Karpas-422 (cell line): ENCODE measurements around the gene STX11. TPM values are rescaled to one million over a fixed set of nuclear protein-coding genes. Genes with fewer than 3 reads are reported as not detected.
"Not testable (repeated sequence)": the region's sequence is repeated elsewhere in the genome, so short reads cannot be mapped to it uniquely, and the experiment has no call there.

Experiments used
- DNase-seq: peaks from one replicate; pipeline ENCODE4 v3.0.0-alpha.2; 2015
- H2AFZ ChIP-seq: fragments of 200-600 bp; sonication (generic); 2 replicates; pipeline ENCODE4 v1.6.1; 2014; ENCODE audit warnings: antibody characterized with exemption, low read length, mixed read lengths
- H3K27ac ChIP-seq: fragments of 200-600 bp; sonication (generic); 2 replicates; pipeline ENCODE4 v1.5.1; 2014; ENCODE audit warnings: mild to moderate bottlenecking, low read length, moderate library complexity
- H3K27me3 ChIP-seq: fragments of 200-600 bp; sonication (generic); 2 replicates; pipeline ENCODE4 v1.6.1; 2014; ENCODE audit warnings: low read length, mixed read lengths
- H3K36me3 ChIP-seq: fragments of 200-600 bp; sonication (generic); 2 replicates; pipeline ENCODE4 v1.6.1; 2014; ENCODE audit warnings: low read length, mixed read lengths; ENCODE audit not compliant: insufficient read depth
- H3K4me1 ChIP-seq: fragments of 200-600 bp; sonication (generic); 2 replicates; pipeline ENCODE4 v1.6.1; 2014; ENCODE audit warnings: mild to moderate bottlenecking, low read length, mixed read lengths
- H3K4me2 ChIP-seq: fragments of 200-600 bp; sonication (generic); 2 replicates; pipeline ENCODE4 v1.6.1; 2014; ENCODE audit warnings: low read length, low read depth, mild to moderate bottlenecking; ENCODE audit not compliant: poor library complexity, severe bottlenecking
- H3K4me3 ChIP-seq: fragments of 200-600 bp; sonication (generic); 2 replicates; pipeline ENCODE4 v1.5.1; 2014; ENCODE audit warnings: mild to moderate bottlenecking, antibody characterized with exemption, low read length, mixed read lengths
- H3K79me2 ChIP-seq: fragments of 200-600 bp; sonication (generic); 2 replicates; pipeline ENCODE4 v1.6.1; 2014; ENCODE audit warnings: mild to moderate bottlenecking, low read length, mixed read lengths
- H3K9ac ChIP-seq: fragments of 200-600 bp; sonication (generic); 2 replicates; pipeline ENCODE4 v1.6.0; 2014; ENCODE audit warnings: low read length
- H3K9me2 ChIP-seq: fragments of 200-600 bp; sonication (generic), shearing (Covaris generic); replicated peaks from 2 replicates; pipeline ENCODE4 v1.6.0; 2014; ENCODE audit warnings: mild to moderate bottlenecking, low read length, moderate library complexity; ENCODE audit not compliant: insufficient read depth
- H3K9me3 ChIP-seq: fragments of 300-700, 200-600 bp; sonication (generic); 2 replicates; pipeline ENCODE4 v1.6.1; 2014; ENCODE audit warnings: low read length, mixed read lengths
- H4K20me1 ChIP-seq: fragments of 200-600 bp; sonication (generic); 2 replicates; pipeline ENCODE4 v1.6.1; 2014; ENCODE audit warnings: mild to moderate bottlenecking, antibody characterized with exemption, low read length, low read depth; ENCODE audit not compliant: insufficient read depth
- total RNA-seq: library from RNA; depleted of rRNA; stranded (reverse); fragments of >200 nt; shearing (Covaris generic); gene quantifications from 2 replicates; pipeline ENCODE4 v1.2.3, GENCODE V29; 2014; ENCODE audit warnings: low replicate concordance

STX11 gene
- total RNA-seq, 1 experiment from 2014 or later = not detected

DNA sequence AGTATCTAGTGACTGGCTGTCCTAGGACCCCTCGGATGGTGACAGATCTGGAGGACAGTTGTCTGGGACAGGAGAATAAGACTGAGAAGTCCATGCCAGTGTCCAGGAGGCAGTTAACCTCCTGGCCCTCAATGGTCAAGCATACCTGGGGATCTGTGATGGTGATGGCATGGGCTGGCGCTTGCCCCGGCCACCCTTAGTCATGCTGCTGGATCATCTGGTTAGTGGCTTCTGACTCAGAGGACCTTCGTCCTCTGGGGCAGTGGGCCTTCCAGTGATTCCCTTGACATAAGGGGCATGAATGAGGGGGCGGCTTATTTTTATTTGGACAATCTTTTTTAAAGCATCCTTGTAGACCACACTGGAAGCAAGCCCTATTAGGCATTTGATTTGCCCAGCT is 30.9 kb upstream of the STX11 start:
- Histone ChIP-seq H3K4me2 (no peak overlapping the region), H3K27ac (no peak overlapping the region), H3K36me3 (no peaks in the 10 kb centered on the region), H3K9me2 (no peaks in the 10 kb centered on the region), H2AFZ (no peak overlapping the region), H3K4me1 (peaks cover 7% of the 10 kb centered on the region), H3K27me3 (no peaks in the 10 kb centered on the region), H4K20me1 (no peaks in the 10 kb centered on the region), H3K79me2 (no peaks in the 10 kb centered on the region), H3K9ac (no peak overlapping the region), H3K4me3 (no peak overlapping the region), H3K9me3 (no peaks in the 10 kb centered on the region)
- no peak for DNase-seq

DNA sequence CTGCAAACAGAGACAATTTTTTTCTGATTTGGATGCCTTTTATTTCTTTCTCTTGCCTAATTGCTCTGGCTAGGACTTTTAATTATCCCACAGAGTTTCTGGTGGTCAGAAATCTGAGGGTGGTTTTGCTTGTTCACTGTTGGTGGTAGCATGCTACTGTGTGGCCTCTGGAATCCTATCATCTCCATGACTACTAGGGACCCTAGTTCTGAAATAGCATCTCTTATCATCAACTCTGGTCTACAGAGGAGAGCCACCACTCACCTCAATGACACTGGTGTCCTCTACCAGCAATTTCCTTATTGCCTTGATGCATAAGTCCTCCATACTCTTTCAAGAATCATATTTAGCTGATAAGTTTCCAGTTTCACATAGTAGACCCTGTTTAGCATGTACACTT is 27.5 kb upstream of the STX11 start:
- no peaks in the 10 kb centered on the region for H4K20me1 ChIP-seq
- H3K4me2 ChIP-seq = no peak overlapping the region
- H2AFZ ChIP-seq = no peak overlapping the region
- no peaks in the 10 kb centered on the region for H3K9me3 ChIP-seq
- no peaks in the 10 kb centered on the region for H3K79me2 ChIP-seq
- H3K4me1 ChIP-seq = peaks cover 7% of the 10 kb centered on the region
- no peak overlapping the region for H3K9ac ChIP-seq
- no peaks in the 10 kb centered on the region for H3K36me3 ChIP-seq
- no peak overlapping the region for H3K4me3 ChIP-seq
- no peak overlapping the region for H3K27ac ChIP-seq
- no peaks in the 10 kb centered on the region for H3K27me3 ChIP-seq
- H3K9me2 ChIP-seq = no peaks in the 10 kb centered on the region
- DNase-seq = no peak

DNA sequence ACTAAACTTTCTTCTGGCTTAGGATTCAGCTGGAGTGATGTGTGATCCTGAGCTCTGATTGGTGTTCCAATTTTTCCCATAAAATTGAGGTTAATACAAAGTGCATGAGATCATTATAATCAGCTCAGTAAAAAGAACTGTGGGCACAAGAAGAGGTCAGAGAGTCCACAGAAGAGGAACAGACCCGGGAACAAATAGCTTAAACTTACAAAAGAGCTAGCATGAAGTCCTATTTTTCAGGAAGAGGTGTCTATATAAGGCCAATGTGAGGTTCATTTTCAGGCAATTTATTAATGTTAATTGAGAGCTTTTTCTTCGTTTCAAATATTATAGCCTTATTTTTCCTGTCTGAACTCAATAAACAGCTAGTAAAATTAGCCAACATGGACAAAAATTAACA is 26.9 kb upstream of the STX11 start:
- H3K9ac ChIP-seq = no peak overlapping the region
- no peak for DNase-seq
- H3K36me3 ChIP-seq = no peaks in the 10 kb centered on the region
- no peaks in the 10 kb centered on the region for H3K9me2 ChIP-seq
- peaks cover 7% of the 10 kb centered on the region for H3K4me1 ChIP-seq
- H3K4me3 ChIP-seq = no peak overlapping the region
- H3K27ac ChIP-seq = no peak overlapping the region
- H2AFZ ChIP-seq = peak overlapping the region; percentile 39; the same call in 1 of the 2 replicates
- no peaks in the 10 kb centered on the region for H3K79me2 ChIP-seq
- no peak overlapping the region for H3K4me2 ChIP-seq
- H3K27me3 ChIP-seq = no peaks in the 10 kb centered on the region
- no peaks in the 10 kb centered on the region for H4K20me1 ChIP-seq
- no peaks in the 10 kb centered on the region for H3K9me3 ChIP-seq

DNA sequence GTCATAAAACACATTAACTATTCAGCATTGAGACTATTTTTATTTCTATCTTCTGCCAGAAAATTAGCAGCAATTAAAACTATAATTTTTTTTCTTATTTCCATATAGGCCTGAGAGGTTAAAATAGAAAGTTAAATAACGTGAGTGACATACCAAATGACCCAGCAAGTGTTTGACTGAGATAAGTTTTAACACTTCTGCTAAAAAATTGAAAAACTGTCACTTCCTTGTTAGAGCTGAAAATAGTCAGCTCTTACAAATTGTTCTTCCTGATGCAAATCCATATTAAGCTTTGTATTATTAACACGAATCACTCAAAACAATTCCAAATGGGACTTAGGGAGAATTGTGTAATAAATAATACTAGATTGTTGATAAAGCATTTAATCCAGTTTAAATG is 26.5 kb upstream of the STX11 start:
- H3K4me2 ChIP-seq = no peak overlapping the region
- H2AFZ ChIP-seq = peak overlapping the region; percentile 39; the same call in 1 of the 2 replicates

DNA sequence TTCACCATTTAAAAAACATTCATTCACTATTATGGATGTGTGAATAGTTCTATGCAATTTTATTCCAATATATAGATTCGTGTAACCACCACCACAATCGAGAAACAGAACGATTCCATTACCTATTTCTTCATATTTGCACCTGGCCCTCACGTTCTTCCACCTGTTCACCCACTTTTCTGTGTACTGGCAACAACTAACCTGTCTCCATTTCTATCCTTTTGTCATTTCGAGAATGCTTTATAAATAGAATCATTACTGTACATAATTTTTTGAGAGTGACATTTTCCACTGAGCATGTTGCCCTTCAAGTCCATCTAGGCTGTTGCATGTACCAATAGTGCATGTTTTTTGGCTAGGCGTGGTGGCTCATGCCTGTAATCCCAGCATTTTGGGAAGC is 23.2 kb upstream of the STX11 start:
- no peak for DNase-seq
- Histone ChIP-seq H3K27ac (no peak overlapping the region), H3K27me3 (no peaks in the 10 kb centered on the region), H3K9ac (no peak overlapping the region), H3K4me2 (no peak overlapping the region), H3K9me2 (no peaks in the 10 kb centered on the region), H3K4me1 (peaks cover 7% of the 10 kb centered on the region), H2AFZ (no peak overlapping the region), H3K79me2 (no peaks in the 10 kb centered on the region), H3K36me3 (no peaks in the 10 kb centered on the region), H3K4me3 (no peak overlapping the region), H4K20me1 (no peaks in the 10 kb centered on the region), H3K9me3 (no peaks in the 10 kb centered on the region)

More for the DNA sequence above, 26.5 kb upstream of the STX11 start:
- H3K9me2 ChIP-seq = no peaks in the 10 kb centered on the region
- H3K4me3 ChIP-seq = no peak overlapping the region
- H4K20me1 ChIP-seq = no peaks in the 10 kb centered on the region
- peaks cover 7% of the 10 kb centered on the region for H3K4me1 ChIP-seq
- no peaks in the 10 kb centered on the region for H3K27me3 ChIP-seq
- H3K9me3 ChIP-seq = no peaks in the 10 kb centered on the region
- DNase-seq = no peak
- no peak overlapping the region for H3K9ac ChIP-seq
- H3K79me2 ChIP-seq = no peaks in the 10 kb centered on the region
- no peak overlapping the region for H3K27ac ChIP-seq
- H3K36me3 ChIP-seq = no peaks in the 10 kb centered on the region

DNA sequence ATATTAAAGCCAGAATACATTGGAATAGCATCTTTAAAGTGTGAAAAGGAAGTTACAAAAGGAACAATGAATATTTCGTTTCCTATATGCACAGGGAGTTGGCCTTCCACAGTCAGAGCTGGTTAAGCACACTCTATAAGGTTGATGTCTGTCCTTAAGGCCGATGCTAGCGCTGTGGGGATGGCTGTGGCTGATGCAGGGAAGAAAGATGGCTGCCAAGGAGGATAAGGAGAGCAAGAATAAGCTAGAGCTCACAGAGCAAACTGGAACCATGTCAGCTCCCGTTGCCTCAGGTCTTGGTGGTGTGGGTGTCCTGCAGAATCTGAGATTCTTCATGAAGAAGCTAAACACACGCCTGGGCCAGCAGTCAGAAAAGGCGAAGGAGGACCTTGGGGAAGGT is 20.8 kb upstream of the STX11 start:
- Histone ChIP-seq H3K36me3 (no peaks in the 10 kb centered on the region), H3K79me2 (no peaks in the 10 kb centered on the region), H3K4me3 (no peak overlapping the region), H3K27me3 (no peaks in the 10 kb centered on the region), H3K27ac (no peak overlapping the region), H3K9me3 (no peaks in the 10 kb centered on the region), H3K4me1 (no peaks in the 10 kb centered on the region), H3K9ac (no peak overlapping the region), H4K20me1 (no peaks in the 10 kb centered on the region), H3K4me2 (no peak overlapping the region), H2AFZ (no peak overlapping the region), H3K9me2 (no peaks in the 10 kb centered on the region)
- DNase-seq = no peak

DNA sequence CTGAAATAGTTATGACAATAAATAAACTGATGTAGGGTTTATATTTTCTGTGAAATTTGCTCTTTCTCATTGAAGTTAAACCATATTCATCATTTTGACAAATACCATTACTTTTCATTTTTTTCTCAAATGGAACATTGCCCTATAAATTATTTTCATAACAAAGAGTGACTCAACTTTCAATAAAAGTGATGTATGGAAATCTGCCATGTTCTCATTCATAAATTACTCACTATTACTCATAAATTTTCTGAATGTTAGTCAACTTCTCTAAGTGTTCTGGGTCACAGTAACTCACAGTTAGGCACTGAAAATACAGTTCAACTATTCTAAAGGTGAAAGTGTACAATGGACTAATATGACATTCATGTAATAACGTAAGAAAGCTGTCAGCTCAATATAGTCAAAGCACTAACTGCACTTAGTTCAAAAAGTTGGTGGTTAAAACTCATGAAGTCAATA is 19.0 kb upstream of the STX11 start:
- no peak for DNase-seq
- Histone ChIP-seq H3K27ac (no peak overlapping the region), H3K4me2 (no peak overlapping the region), H3K9me2 (no peaks in the 10 kb centered on the region), H3K4me1 (no peaks in the 10 kb centered on the region), H3K9ac (no peak overlapping the region), H3K4me3 (no peak overlapping the region), H3K36me3 (no peaks in the 10 kb centered on the region), H3K79me2 (no peaks in the 10 kb centered on the region), H4K20me1 (no peaks in the 10 kb centered on the region), H3K27me3 (no peaks in the 10 kb centered on the region), H3K9me3 (no peaks in the 10 kb centered on the region), H2AFZ (no peak overlapping the region)

DNA sequence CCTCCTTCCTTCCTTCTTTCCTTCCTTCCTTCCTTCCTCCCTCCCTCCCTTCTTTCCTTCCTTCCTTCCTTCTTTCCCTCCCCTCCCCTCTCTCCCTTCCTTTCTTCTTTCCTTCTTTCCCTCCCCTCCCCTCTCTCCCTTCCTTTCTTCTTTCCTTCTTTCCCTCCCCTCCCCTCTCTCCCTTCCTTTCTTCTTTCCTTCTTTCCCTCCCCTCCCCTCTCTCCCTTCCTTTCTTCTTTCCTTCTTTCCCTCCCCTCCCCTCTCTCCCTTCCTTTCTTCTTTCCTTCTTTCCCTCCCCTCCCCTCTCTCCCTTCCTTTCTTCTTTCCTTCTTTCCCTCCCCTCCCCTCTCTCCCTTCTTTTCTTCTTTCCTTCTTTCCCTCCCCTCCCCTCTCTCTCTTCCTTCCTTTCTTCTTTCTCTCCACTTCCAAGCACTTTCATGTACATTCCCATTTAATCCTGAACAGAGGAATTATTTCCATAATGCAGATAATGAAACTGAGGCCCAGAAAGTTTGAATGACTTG is 18.1 kb upstream of the STX11 start:
- H3K36me3 ChIP-seq, H3K27me3 ChIP-seq, H3K79me2 ChIP-seq, H2AFZ ChIP-seq, H3K9ac ChIP-seq, DNase-seq, H4K20me1 ChIP-seq, H3K9me3 ChIP-seq, H3K27ac ChIP-seq, H3K4me2 ChIP-seq, H3K4me1 ChIP-seq, H3K4me3 ChIP-seq, H3K9me2 ChIP-seq: not testable (repeated sequence)
